ENCODE measurements around the gene CLPTM1L.

DNA sequence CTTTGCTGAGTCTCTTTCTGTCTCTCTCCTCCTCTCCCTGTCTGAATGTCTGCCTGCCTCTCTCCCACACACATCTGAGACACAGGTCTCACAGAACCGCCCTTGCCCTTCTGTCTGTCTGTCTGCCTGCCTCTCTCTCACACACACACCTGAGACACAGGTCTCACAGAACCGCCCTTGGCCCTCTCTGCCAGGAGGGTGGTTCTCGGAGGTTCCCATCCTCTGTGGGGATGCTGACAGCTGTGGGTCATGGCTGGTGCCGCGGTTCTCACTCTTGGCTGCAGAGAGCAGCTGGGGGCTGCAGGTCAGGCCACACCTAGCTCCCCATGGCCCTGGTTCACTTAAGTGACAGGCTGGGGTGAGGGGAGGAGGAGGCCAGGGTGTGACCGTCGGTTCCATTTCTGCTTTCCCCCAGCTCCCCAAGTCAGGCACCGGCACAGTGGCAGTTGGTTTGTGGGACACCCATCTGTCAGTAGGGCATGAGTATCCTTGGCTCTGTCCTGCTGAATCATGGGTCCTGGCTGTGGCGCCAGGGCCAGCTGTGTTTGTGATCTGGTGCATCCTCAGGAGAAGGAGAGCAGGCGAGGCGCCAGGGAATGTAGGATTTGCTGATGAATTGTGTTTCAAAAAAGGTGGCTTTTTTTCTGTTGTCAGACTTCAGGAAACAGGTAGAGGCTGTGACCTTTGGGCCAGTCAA is 42.3 kb upstream of the CLPTM1L start:
- TF ChIP-seq, protein P1, sequence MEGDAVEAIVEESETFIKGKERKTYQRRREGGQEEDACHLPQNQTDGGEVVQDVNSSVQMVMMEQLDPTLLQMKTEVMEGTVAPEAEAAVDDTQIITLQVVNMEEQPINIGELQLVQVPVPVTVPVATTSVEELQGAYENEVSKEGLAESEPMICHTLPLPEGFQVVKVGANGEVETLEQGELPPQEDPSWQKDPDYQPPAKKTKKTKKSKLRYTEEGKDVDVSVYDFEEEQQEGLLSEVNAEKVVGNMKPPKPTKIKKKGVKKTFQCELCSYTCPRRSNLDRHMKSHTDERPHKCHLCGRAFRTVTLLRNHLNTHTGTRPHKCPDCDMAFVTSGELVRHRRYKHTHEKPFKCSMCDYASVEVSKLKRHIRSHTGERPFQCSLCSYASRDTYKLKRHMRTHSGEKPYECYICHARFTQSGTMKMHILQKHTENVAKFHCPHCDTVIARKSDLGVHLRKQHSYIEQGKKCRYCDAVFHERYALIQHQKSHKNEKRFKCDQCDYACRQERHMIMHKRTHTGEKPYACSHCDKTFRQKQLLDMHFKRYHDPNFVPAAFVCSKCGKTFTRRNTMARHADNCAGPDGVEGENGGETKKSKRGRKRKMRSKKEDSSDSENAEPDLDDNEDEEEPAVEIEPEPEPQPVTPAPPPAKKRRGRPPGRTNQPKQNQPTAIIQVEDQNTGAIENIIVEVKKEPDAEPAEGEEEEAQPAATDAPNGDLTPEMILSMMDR (IDR thresholded peaks at IDR 0.05): no peak
- TF ChIP-seq EZH2 (IDR thresholded peaks at IDR 0.05; ENCODE audit: borderline replicate concordance, insufficient read depth, low read depth, low read length, poor library complexity, severe bottlenecking): no peak
